CD4-positive, alpha-beta T cell treated with Interleukin-4 for 1 hour (primary cell): ENCODE data around the gene SCAI.
"Not testable (repeated sequence)": the region's sequence is repeated elsewhere in the genome, so short reads cannot be mapped to it uniquely, and the experiment has no call there.

Experiments
- DNase-seq, 2 donors: peaks; one replicate each; pipeline ENCODE4 v3.0.0-alpha.2; 2020 to 2022

Gene SCAI

GRCh38 chr9:125143377-125144090 is at the start of gene SCAI:
SCAI (minus strand) TSS chr9:125143528; CDS start chr9:125143437, 91 bp downstream.
- peak; percentile 99 for DNase-seq

GRCh38 chr9:125190361-125190801 is 47.1 kb upstream of the SCAI start:
- DNase-seq = peak in 1 of 2 donors; percentile 33

GRCh38 chr9:125189361-125190289 is 46.3 kb upstream of the SCAI start, which contains the start of gene PPP6C:
PPP6C (minus strand) TSS chr9:125189803; CDS start chr9:125189718, 85 bp downstream.
- DNase-seq = peak; percentile 97

- peak; percentile 26 to 41 for DNase-seq
These were observed 45.7 kb upstream of the SCAI start for GRCh38 chr9:125189011-125189360.

GRCh38 chr9:125183561-125183960 is 40.2 kb upstream of the SCAI start:
- no peak for DNase-seq

- no peak for DNase-seq
These were observed 39.7 kb upstream of the SCAI start for GRCh38 chr9:125183054-125183453.

- not testable (repeated sequence) for DNase-seq
These were observed 38.4 kb upstream of the SCAI start for GRCh38 chr9:125181756-125182155.

- no peak for DNase-seq
These were observed 37.5 kb upstream of the SCAI start for GRCh38 chr9:125180876-125181275.

- not testable (repeated sequence) for DNase-seq
These were observed 36.4 kb upstream of the SCAI start for GRCh38 chr9:125179776-125180175.

GRCh38 chr9:125177888-125178287 is 34.6 kb upstream of the SCAI start:
- no peak for DNase-seq

- DNase-seq = no peak
These were observed 33.3 kb upstream of the SCAI start for GRCh38 chr9:125176636-125177035.

GRCh38 chr9:125172031-125172755 is 28.9 kb upstream of the SCAI start:
- no peak for DNase-seq

GRCh38 chr9:125169895-125170294 is 26.6 kb upstream of the SCAI start:
- no peak for DNase-seq

GRCh38 chr9:125166762-125167161 is 23.4 kb upstream of the SCAI start:
- DNase-seq = no peak

GRCh38 chr9:125162891-125163290 is 19.6 kb upstream of the SCAI start:
- DNase-seq = not testable (repeated sequence)

- no peak for DNase-seq
These were observed 18.1 kb upstream of the SCAI start for GRCh38 chr9:125161284-125161918.

- DNase-seq = no peak
These were observed 17.4 kb upstream of the SCAI start for GRCh38 chr9:125160750-125161149.

GRCh38 chr9:125156551-125156950 is 13.2 kb upstream of the SCAI start:
- no peak for DNase-seq

GRCh38 chr9:125153712-125154367 is 10.5 kb upstream of the SCAI start:
- no peak for DNase-seq

GRCh38 chr9:125151730-125152129 is 8.4 kb upstream of the SCAI start:
- no peak for DNase-seq

- DNase-seq = no peak
These were observed 7.3 kb upstream of the SCAI start for GRCh38 chr9:125150349-125151245.
